Smooth muscle cell (in vitro differentiated cells): ENCODE results near the gene PROK1. TPM values are rescaled to one million over a fixed set of nuclear protein-coding genes. Genes with fewer than 3 reads are reported as not detected.

Experiments used
- DNase-seq: peaks from one replicate; lab custom pipeline; 2025; ENCODE audit not compliant: unreplicated experiment; lab: John Stamatoyannopoulos, UW
- H2AFZ ChIP-seq: fragments of 200-600 bp; sonication (generic); 2 replicates; pipeline ENCODE4 v1.6.0; 2016; ENCODE audit warnings: antibody characterized with exemption, low read depth, mild to moderate bottlenecking
- H3F3A ChIP-seq: fragments of 200-600 bp; sonication (generic); 2 replicates; pipeline ENCODE4 v1.6.0; 2017; ENCODE audit warnings: antibody characterized with exemption, low read depth
- H3K27ac ChIP-seq: fragments of 200-600 bp; sonication (generic); 2 replicates; pipeline ENCODE4 v1.5.1; 2016; ENCODE audit warnings: low read depth, mild to moderate bottlenecking
- H3K27me3 ChIP-seq: fragments of 200-600 bp; sonication (generic); 2 replicates; pipeline ENCODE4 v1.6.1; 2016; ENCODE audit warnings: low read depth, mild to moderate bottlenecking
- H3K36me3 ChIP-seq: fragments of 200-600 bp; sonication (generic); 2 replicates; pipeline ENCODE4 v1.5.1; 2016; ENCODE audit warnings: low read depth
- H3K4me1 ChIP-seq: fragments of 200-600 bp; sonication (generic); 2 replicates; pipeline ENCODE4 v1.5.1; 2016; ENCODE audit warnings: low read depth
- H3K4me2 ChIP-seq: fragments of 200-600 bp; sonication (generic); 2 replicates; pipeline ENCODE4 v1.6.0; 2016; ENCODE audit warnings: mild to moderate bottlenecking
- H3K4me3 ChIP-seq: fragments of 200-600 bp; sonication (generic); 2 replicates; pipeline ENCODE4 v1.5.1; 2016; ENCODE audit warnings: mild to moderate bottlenecking
- H3K79me2 ChIP-seq: fragments of 200-600 bp; sonication (generic); 2 replicates; pipeline ENCODE4 v1.6.0; 2016; ENCODE audit warnings: low read depth, mild to moderate bottlenecking
- H3K9ac ChIP-seq: fragments of 200-600 bp; sonication (generic); 2 replicates; pipeline ENCODE4 v1.6.0; 2016; ENCODE audit warnings: low read depth
- H3K9me3 ChIP-seq: fragments of 200-600 bp; sonication (generic); replicated peaks from 2 replicates; pipeline ENCODE4 v1.5.1; 2016; ENCODE audit warnings: low read depth
- H4K20me1 ChIP-seq: fragments of 200-600 bp; sonication (generic); 2 replicates; pipeline ENCODE4 v1.6.0; 2016; ENCODE audit warnings: low read depth
- whole genome bisulfite sequencing: methylation state at CpG from one replicate; pipeline ENCODE4 v1.1.7; 2016; ENCODE audit warnings: low lambda C conversion rate; 5-methylcytosine and 5-hydroxymethylcytosine counted together
- polyA plus RNA-seq: library from polyadenylated mRNA; unstranded; fragments of >200 nt; fragmentation: Nextera tagmentation; extraction: Ambion mirVana; gene quantifications from 2 replicates; pipeline ENCODE4 v1.2.1, GENCODE V29; 2016
- total RNA-seq: library from RNA; depleted of rRNA; stranded (reverse); fragments of >200 nt; gene quantifications from 2 replicates; pipeline ENCODE4 v1.2.3, GENCODE V29; 2014
- TF ChIP-seq, protein P1 (sequence below): fragments of 200-600 bp; sonication (generic); IDR thresholded peaks from 2 replicates; pipeline ENCODE4 v1.5.1; 2017; ENCODE audit warnings: borderline replicate concordance, mild to moderate bottlenecking, antibody characterized with exemption; ENCODE audit not compliant: insufficient read depth, poor library complexity, severe bottlenecking

Gene PROK1
- total and polyA plus RNA-seq, 2 experiments from 2014 or later, result 43.0 to 69.5 TPM

- WGBS, result 92% methylated on average over 14 of the region's 14 CpGs
- Histone ChIP-seq H3F3A (no peaks in the 10 kb centered on the region), H4K20me1 (no peaks in the 10 kb centered on the region), H3K36me3 (no peaks in the 10 kb centered on the region), H3K79me2 (no peaks in the 10 kb centered on the region), H3K9me3 (no peaks in the 10 kb centered on the region), H3K4me3 (no peak overlapping the region), H3K4me2 (no peak overlapping the region), H3K9ac (no peak overlapping the region), H3K27ac (no peak overlapping the region), H2AFZ (no peak overlapping the region), H3K27me3 (no peaks in the 10 kb centered on the region), H3K4me1 (no peaks in the 10 kb centered on the region)
- DNase-seq, result no peak
- TF ChIP-seq, protein P1, sequence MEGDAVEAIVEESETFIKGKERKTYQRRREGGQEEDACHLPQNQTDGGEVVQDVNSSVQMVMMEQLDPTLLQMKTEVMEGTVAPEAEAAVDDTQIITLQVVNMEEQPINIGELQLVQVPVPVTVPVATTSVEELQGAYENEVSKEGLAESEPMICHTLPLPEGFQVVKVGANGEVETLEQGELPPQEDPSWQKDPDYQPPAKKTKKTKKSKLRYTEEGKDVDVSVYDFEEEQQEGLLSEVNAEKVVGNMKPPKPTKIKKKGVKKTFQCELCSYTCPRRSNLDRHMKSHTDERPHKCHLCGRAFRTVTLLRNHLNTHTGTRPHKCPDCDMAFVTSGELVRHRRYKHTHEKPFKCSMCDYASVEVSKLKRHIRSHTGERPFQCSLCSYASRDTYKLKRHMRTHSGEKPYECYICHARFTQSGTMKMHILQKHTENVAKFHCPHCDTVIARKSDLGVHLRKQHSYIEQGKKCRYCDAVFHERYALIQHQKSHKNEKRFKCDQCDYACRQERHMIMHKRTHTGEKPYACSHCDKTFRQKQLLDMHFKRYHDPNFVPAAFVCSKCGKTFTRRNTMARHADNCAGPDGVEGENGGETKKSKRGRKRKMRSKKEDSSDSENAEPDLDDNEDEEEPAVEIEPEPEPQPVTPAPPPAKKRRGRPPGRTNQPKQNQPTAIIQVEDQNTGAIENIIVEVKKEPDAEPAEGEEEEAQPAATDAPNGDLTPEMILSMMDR, result no peak
Measured at GRCh38 chr1:110489973-110490542, 39.1 kb downstream of the PROK1 start.

GRCh38 chr1:110490791-110491451 is 40.0 kb downstream of the PROK1 start:
- H3K4me2 ChIP-seq, result no peak overlapping the region
- no peaks in the 10 kb centered on the region for H3K79me2 ChIP-seq
- no peak overlapping the region for H3K4me3 ChIP-seq
- H3F3A ChIP-seq, result no peaks in the 10 kb centered on the region
- H3K4me1 ChIP-seq, result no peaks in the 10 kb centered on the region
- no peaks in the 10 kb centered on the region for H3K27me3 ChIP-seq
- H2AFZ ChIP-seq, result no peak overlapping the region
- DNase-seq, result no peak
- no peaks in the 10 kb centered on the region for H4K20me1 ChIP-seq
- 74% methylated on average over 11 of the region's 11 CpGs for WGBS
- no peaks in the 10 kb centered on the region for H3K9me3 ChIP-seq
- no peak overlapping the region for H3K9ac ChIP-seq
- TF ChIP-seq, protein P1, result no peak
- no peak overlapping the region for H3K27ac ChIP-seq
- no peaks in the 10 kb centered on the region for H3K36me3 ChIP-seq

DNA sequence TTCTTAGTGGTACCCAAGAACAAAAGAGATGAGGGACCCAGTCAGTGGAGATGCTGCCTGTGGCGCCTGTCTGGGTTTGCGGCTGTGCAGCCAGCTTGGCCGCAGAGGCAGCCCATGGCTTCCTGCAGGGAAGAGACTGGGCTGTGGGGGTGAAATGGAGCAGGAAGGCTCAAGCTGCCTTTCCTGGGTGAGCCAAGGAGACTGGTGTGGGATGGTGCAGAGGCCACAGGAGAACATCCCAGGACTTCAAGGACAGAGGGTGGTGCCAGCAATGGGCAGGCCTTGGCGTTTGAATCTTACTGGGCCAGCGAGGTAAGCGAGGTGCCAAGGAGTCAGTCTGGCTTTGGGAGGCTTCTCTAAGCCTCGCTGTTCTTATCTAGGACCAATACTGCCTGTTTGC is 41.6 kb downstream of the PROK1 start:
- TF ChIP-seq, protein P1, result no peak
- H3K27me3 ChIP-seq, result no peaks in the 10 kb centered on the region
- no peaks in the 10 kb centered on the region for H4K20me1 ChIP-seq
- no peak for DNase-seq
- H3K9me3 ChIP-seq, result no peaks in the 10 kb centered on the region
- WGBS, result 88% methylated on average over 7 of the region's 7 CpGs
- H3K4me1 ChIP-seq, result no peaks in the 10 kb centered on the region
- H3K4me2 ChIP-seq, result no peak overlapping the region
- H3K27ac ChIP-seq, result no peak overlapping the region
- H3K79me2 ChIP-seq, result no peaks in the 10 kb centered on the region
- H3K9ac ChIP-seq, result no peak overlapping the region
- H3K36me3 ChIP-seq, result no peaks in the 10 kb centered on the region
- H2AFZ ChIP-seq, result no peak overlapping the region
- no peak overlapping the region for H3K4me3 ChIP-seq
- no peaks in the 10 kb centered on the region for H3F3A ChIP-seq
